ENCODE results near the gene SNAPC4. TPM values are rescaled to one million over a fixed set of nuclear protein-coding genes. Genes with fewer than 3 reads are reported as not detected.

The SNAPC4 gene
- total RNA-seq, 1 donor from 2014 or later, result 15.7 TPM

DNA sequence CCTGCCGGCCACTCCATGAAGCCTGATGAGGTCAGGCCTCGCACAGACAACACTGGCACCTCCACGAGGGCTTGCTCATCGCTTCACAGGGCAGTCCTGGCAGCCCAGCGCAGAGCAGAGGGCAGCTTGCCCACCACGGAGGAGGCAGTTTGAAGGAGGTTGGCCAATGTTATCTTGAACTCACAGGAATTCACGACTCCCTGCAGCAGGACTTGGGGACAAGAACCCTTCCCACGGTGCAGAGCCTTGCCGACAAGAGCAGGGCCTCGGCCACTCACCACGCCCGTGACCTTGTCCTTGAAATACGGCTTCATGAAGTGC lies 5.0 kb downstream of the SNAPC4 start:
- peaks cover 7% of the 10 kb centered on the region for H3K4me1 Mint-ChIP-seq (ENCODE audit: unreplicated experiment)
- no peaks in the 10 kb centered on the region for H3K27me3 Mint-ChIP-seq
- H3K9me3 Mint-ChIP-seq, result no peaks in the 10 kb centered on the region
- H3K27ac Mint-ChIP-seq, result no peak overlapping the region
- TF ChIP-seq CTCF (conservative IDR thresholded peaks at IDR 0.05), result no peak
- H3K36me3 Mint-ChIP-seq, result peaks cover 6% of the 10 kb centered on the region
- no peak overlapping the region for H3K4me3 Mint-ChIP-seq
- DNase-seq (ENCODE audit: extremely low spot score, unreplicated experiment), result no peak

GRCh38 chr9:136394312-136395019 lies 5.5 kb downstream of the SNAPC4 start:
- no peaks in the 10 kb centered on the region for H3K9me3 Mint-ChIP-seq
- H3K27ac Mint-ChIP-seq, result no peak overlapping the region
- no peak for DNase-seq (ENCODE audit: extremely low spot score, unreplicated experiment)
- no peak for TF ChIP-seq CTCF (conservative IDR thresholded peaks at IDR 0.05)
- H3K36me3 Mint-ChIP-seq, result peaks cover 9% of the 10 kb centered on the region
- H3K4me3 Mint-ChIP-seq, result no peak overlapping the region
- peaks cover 7% of the 10 kb centered on the region for H3K4me1 Mint-ChIP-seq (ENCODE audit: unreplicated experiment)
- no peaks in the 10 kb centered on the region for H3K27me3 Mint-ChIP-seq

DNA sequence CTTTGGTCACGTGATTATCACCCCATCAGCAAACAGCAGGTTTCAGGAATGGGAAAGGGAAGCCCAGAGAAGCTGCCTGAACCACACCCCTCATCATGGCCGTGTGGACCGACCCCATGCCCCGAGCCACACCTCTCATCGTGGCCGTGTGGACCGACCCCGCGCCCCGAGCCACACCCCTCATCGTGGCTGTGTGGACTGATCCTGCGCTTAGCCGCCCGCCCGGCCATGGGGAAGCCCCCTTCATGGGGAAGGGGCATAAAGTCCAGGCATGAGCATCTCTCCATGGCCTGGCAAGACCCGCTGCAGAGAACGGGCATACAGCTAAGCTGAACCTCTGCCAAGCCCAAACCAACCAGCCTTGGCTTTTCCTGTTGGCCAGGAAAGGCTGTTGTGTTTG lies 6.4 kb downstream of the SNAPC4 start:
- H3K9me3 Mint-ChIP-seq, result no peaks in the 10 kb centered on the region
- H3K4me1 Mint-ChIP-seq (ENCODE audit: unreplicated experiment), result no peaks in the 10 kb centered on the region
- TF ChIP-seq CTCF (conservative IDR thresholded peaks at IDR 0.05), result no peak
- no peak overlapping the region for H3K27ac Mint-ChIP-seq
- no peak overlapping the region for H3K4me3 Mint-ChIP-seq
- no peak for DNase-seq (ENCODE audit: extremely low spot score, unreplicated experiment)
- H3K36me3 Mint-ChIP-seq, result peaks cover 9% of the 10 kb centered on the region
- no peaks in the 10 kb centered on the region for H3K27me3 Mint-ChIP-seq

GRCh38 chr9:136392538-136393449 lies 7.2 kb downstream of the SNAPC4 start:
- no peak for DNase-seq (ENCODE audit: extremely low spot score, unreplicated experiment)
- peaks cover 9% of the 10 kb centered on the region for H3K36me3 Mint-ChIP-seq
- no peak for TF ChIP-seq CTCF (conservative IDR thresholded peaks at IDR 0.05)
- H3K9me3 Mint-ChIP-seq, result no peaks in the 10 kb centered on the region
- no peaks in the 10 kb centered on the region for H3K4me1 Mint-ChIP-seq (ENCODE audit: unreplicated experiment)
- H3K4me3 Mint-ChIP-seq, result no peak overlapping the region
- no peaks in the 10 kb centered on the region for H3K27me3 Mint-ChIP-seq
- H3K27ac Mint-ChIP-seq, result no peak overlapping the region

GRCh38 chr9:136391737-136392537 lies 8.0 kb downstream of the SNAPC4 start:
- TF ChIP-seq CTCF (conservative IDR thresholded peaks at IDR 0.05), result no peak
- DNase-seq (ENCODE audit: extremely low spot score, unreplicated experiment), result no peak
- Mint-ChIP-seq H3K4me1 (ENCODE audit: unreplicated experiment) (no peaks in the 10 kb centered on the region), H3K4me3 (no peak overlapping the region), H3K36me3 (peaks cover 9% of the 10 kb centered on the region), H3K27ac (no peak overlapping the region), H3K27me3 (no peaks in the 10 kb centered on the region), H3K9me3 (no peaks in the 10 kb centered on the region)
